ENCODE results near the gene TOGARAM2. TPM values are rescaled to one million over a fixed set of nuclear protein-coding genes. Genes with fewer than 3 reads are reported as not detected.
A peak's percentile ranks its signal among the peaks of the same experiment; 100 is the strongest.

The TOGARAM2 gene
- total RNA-seq, 2 donors from 2014 or later, result 0.86 to 4.2 TPM

- WGBS, 2 experiments (ENCODE audit: insufficient coverage in 1 of 2, insufficient read length in 1 of 2), result 89 to 100% methylated on average over 1 of the region's 1 CpG
Observed at GRCh38 chr2:28962505-28962904, 18.6 kb upstream of the TOGARAM2 start.

GRCh38 chr2:28970464-28971160 lies 10.5 kb upstream of the TOGARAM2 start:
- 88 to 93% methylated on average over 4 to 6 of the region's 6 CpGs for WGBS, 2 experiments (ENCODE audit: insufficient coverage in 1 of 2, insufficient read length in 1 of 2)
- Mint-ChIP-seq H3K27ac (no peak overlapping the region), H3K27me3 (ENCODE audit: insufficient read depth) (peaks cover 3% of the 10 kb centered on the region), H3K4me3 (no peak overlapping the region), H3K9me3 (peaks cover 3% of the 10 kb centered on the region), H3K36me3 (ENCODE audit: low read depth) (no peaks in the 10 kb centered on the region), H3K4me1 (peaks cover 3% of the 10 kb centered on the region)
- Histone ChIP-seq H3K4me1 (ENCODE audit: control insufficient read depth, insufficient read depth, low read length) (no peaks in the 10 kb centered on the region), H3K27ac (ENCODE audit: low read depth, low read length) (no peak overlapping the region), H3K9me3 (ENCODE audit: control insufficient read depth, low read length) (peaks cover 4% of the 10 kb centered on the region), H3K9ac (ENCODE audit: extremely low read depth, low read length, poor library complexity, severe bottlenecking) (no peak overlapping the region), H3K36me3 (ENCODE audit: control insufficient read depth, insufficient read depth, low read length) (no peaks in the 10 kb centered on the region), H3K4me3 (ENCODE audit: low read length) (no peak overlapping the region), H3K27me3 (ENCODE audit: control insufficient read depth, insufficient read depth, low read length, poor library complexity, severe bottlenecking) (no peaks in the 10 kb centered on the region)
- DNase-seq, result peak; percentile 51
- no peak for TF ChIP-seq CTCF (conservative IDR thresholded peaks at IDR 0.05)

More at GRCh38 chr2:28962505-28962904, 18.6 kb upstream of the TOGARAM2 start:
- Mint-ChIP-seq H3K4me1 (peaks cover 10% of the 10 kb centered on the region), H3K27me3 (ENCODE audit: insufficient read depth) (no peaks in the 10 kb centered on the region), H3K9me3 (no peaks in the 10 kb centered on the region), H3K4me3 (no peak overlapping the region), H3K36me3 (ENCODE audit: low read depth) (no peaks in the 10 kb centered on the region), H3K27ac (no peak overlapping the region)
- TF ChIP-seq CTCF (conservative IDR thresholded peaks at IDR 0.05), result no peak
- H3K9ac ChIP-seq (ENCODE audit: extremely low read depth, low read length, poor library complexity, severe bottlenecking), result no peak overlapping the region
- no peaks in the 10 kb centered on the region for H3K9me3 ChIP-seq (ENCODE audit: control insufficient read depth, low read length)
- no peak overlapping the region for H3K27ac ChIP-seq (ENCODE audit: low read depth, low read length)
- no peak overlapping the region for H3K4me3 ChIP-seq (ENCODE audit: low read length)
- no peaks in the 10 kb centered on the region for H3K27me3 ChIP-seq (ENCODE audit: control insufficient read depth, insufficient read depth, low read length, poor library complexity, severe bottlenecking)
- H3K36me3 ChIP-seq (ENCODE audit: control insufficient read depth, insufficient read depth, low read length), result no peaks in the 10 kb centered on the region
- H3K4me1 ChIP-seq (ENCODE audit: control insufficient read depth, insufficient read depth, low read length), result no peaks in the 10 kb centered on the region
- DNase-seq, result no peak

- TF ChIP-seq CTCF (conservative IDR thresholded peaks at IDR 0.05), result no peak
Observed at GRCh38 chr2:28972778-28973335, 8.2 kb upstream of the TOGARAM2 start.

More at GRCh38 chr2:28972778-28973335, 8.2 kb upstream of the TOGARAM2 start:
- 92 to 95% methylated on average over 5 to 6 of the region's 6 CpGs for WGBS, 2 experiments (ENCODE audit: insufficient coverage in 1 of 2, insufficient read length in 1 of 2)
- peaks cover 4% of the 10 kb centered on the region for H3K9me3 ChIP-seq (ENCODE audit: control insufficient read depth, low read length)
- Mint-ChIP-seq H3K27me3 (ENCODE audit: insufficient read depth) (peaks cover 3% of the 10 kb centered on the region), H3K36me3 (ENCODE audit: low read depth) (no peaks in the 10 kb centered on the region), H3K4me3 (no peak overlapping the region), H3K9me3 (peaks cover 3% of the 10 kb centered on the region), H3K4me1 (peaks cover 11% of the 10 kb centered on the region), H3K27ac (no peak overlapping the region)
- no peak overlapping the region for H3K27ac ChIP-seq (ENCODE audit: low read depth, low read length)
- H3K4me1 ChIP-seq (ENCODE audit: control insufficient read depth, insufficient read depth, low read length), result peaks cover 4% of the 10 kb centered on the region
- H3K27me3 ChIP-seq (ENCODE audit: control insufficient read depth, insufficient read depth, low read length, poor library complexity, severe bottlenecking), result no peaks in the 10 kb centered on the region
- H3K36me3 ChIP-seq (ENCODE audit: control insufficient read depth, insufficient read depth, low read length), result no peaks in the 10 kb centered on the region
- no peak overlapping the region for H3K4me3 ChIP-seq (ENCODE audit: low read length)
- no peak overlapping the region for H3K9ac ChIP-seq (ENCODE audit: extremely low read depth, low read length, poor library complexity, severe bottlenecking)
- peak; percentile 35 for DNase-seq

Data from endodermal cell (in vitro differentiated cells).